Body of pancreas (tissue), 4 donors: ENCODE data around the gene CLK4.

Experiments used
- CTCF ChIP-seq, 7 experiments: fragments of 450-650 bp in 4 of 7; fragments of 200-600 bp in 3 of 7; sonication (generic) in 3 of 7; IDR thresholded peaks; one replicate each; pipeline ENCODE4 v1.5.1; 2016 to 2019; ENCODE audit warnings: antibody characterized with exemption in 7 of 7
- POLR2A ChIP-seq, 3 donors: fragments of 450-650 bp; IDR thresholded peaks; one replicate each; pipeline ENCODE4 v1.6.1; 2016; ENCODE audit warnings: antibody characterized with exemption in 3 of 3, mild to moderate bottlenecking in 2 of 3

GRCh38 chr5:178641711-178642110 lies 14.9 kb upstream of the CLK4 start:
- no peak for TF ChIP-seq CTCF (IDR thresholded peaks at IDR 0.05)
- no peak for TF ChIP-seq POLR2A (IDR thresholded peaks at IDR 0.05)
